ENCODE results near the gene CARD14. TPM values are rescaled to one million over a fixed set of nuclear protein-coding genes. Genes with fewer than 3 reads are reported as not detected.
A peak's percentile ranks its signal among the peaks of the same experiment; 100 is the strongest.

Gene CARD14
- under 1 TPM in 3 of 4 donors, not detected in 1; 0.14 to 0.75 (median 0.48) TPM for total RNA-seq

DNA sequence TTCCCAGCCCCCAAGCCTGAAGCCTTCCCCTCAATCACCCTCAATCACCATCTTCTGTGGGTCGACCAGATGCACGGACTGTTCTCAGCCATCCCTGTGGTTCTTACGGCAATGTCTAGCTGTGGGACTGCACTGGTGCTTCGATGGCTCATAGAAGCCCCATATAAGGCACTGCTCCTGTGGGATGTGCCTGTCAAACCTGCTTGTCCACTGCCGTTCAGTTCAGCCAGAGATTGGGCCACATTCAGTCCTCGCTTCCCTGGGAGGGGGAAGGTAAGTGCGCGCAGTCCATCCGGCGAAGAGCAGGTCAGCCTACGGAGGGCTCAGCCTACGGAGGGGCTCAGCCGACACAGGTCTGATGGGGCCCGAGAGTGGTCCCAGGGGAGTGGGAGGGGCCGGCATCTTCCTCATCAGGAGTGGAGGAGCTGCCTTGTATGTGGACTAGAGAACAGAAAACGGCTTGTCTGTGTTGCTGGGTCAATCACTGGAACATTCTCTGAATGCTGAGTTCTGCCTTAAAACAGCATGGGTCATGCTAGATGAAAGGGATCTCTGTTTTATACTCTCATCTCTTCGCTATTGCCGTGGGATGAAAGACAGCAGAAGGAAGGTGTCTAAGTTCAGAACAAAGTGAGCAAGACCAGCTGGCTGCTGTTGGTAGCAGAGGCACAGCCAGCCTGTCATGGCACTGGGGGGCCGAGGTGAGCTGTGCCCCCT lies at the start of gene CARD14:
TSS of gene CARD14 (plus strand) at position 247 of the 717 bp plus-strand sequence. CDS start 11,409 bp downstream, outside the sequence.
- TF ChIP-seq POLR2A (IDR thresholded peaks at IDR 0.05) (no peak), EP300 (IDR thresholded peaks at IDR 0.05; ENCODE audit: low read depth) (no peak), POLR2AphosphoS5 (IDR thresholded peaks at IDR 0.05) (no peak)
- TF ChIP-seq, protein P1, sequence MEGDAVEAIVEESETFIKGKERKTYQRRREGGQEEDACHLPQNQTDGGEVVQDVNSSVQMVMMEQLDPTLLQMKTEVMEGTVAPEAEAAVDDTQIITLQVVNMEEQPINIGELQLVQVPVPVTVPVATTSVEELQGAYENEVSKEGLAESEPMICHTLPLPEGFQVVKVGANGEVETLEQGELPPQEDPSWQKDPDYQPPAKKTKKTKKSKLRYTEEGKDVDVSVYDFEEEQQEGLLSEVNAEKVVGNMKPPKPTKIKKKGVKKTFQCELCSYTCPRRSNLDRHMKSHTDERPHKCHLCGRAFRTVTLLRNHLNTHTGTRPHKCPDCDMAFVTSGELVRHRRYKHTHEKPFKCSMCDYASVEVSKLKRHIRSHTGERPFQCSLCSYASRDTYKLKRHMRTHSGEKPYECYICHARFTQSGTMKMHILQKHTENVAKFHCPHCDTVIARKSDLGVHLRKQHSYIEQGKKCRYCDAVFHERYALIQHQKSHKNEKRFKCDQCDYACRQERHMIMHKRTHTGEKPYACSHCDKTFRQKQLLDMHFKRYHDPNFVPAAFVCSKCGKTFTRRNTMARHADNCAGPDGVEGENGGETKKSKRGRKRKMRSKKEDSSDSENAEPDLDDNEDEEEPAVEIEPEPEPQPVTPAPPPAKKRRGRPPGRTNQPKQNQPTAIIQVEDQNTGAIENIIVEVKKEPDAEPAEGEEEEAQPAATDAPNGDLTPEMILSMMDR (IDR thresholded peaks at IDR 0.05): no peak
- no peak within 1 kb of the TSS for H3K4me3 ChIP-seq
- intact Hi-C loops (cut with DNase I; ENCODE audit: low total_unique reads) (no loop called here), in situ Hi-C loops (cut with MboI; ENCODE audit: low pct_ligation_motif_present in 1 of 4, low pct_unique_long_range_greater_than_20kb in 1 of 4, low sequenced_read_pairs in 3 of 4) (no loop called here)
- no peaks in the 10 kb centered on the region for H3K4me1 ChIP-seq
- DNase-seq: peak; percentile 28
- H3K27me3 ChIP-seq: no peaks in the 10 kb centered on the region
- H3K9me3 ChIP-seq: no peaks in the 10 kb centered on the region
- H3K36me3 ChIP-seq: no peaks in the 10 kb centered on the region
- no peak within 1 kb of the TSS for H3K27ac ChIP-seq
- 31 to 52% methylated on average over 5 to 17 of the region's 19 CpGs for WGBS, 2 donors (ENCODE audit: low coverage in 1 of 2)

DNA sequence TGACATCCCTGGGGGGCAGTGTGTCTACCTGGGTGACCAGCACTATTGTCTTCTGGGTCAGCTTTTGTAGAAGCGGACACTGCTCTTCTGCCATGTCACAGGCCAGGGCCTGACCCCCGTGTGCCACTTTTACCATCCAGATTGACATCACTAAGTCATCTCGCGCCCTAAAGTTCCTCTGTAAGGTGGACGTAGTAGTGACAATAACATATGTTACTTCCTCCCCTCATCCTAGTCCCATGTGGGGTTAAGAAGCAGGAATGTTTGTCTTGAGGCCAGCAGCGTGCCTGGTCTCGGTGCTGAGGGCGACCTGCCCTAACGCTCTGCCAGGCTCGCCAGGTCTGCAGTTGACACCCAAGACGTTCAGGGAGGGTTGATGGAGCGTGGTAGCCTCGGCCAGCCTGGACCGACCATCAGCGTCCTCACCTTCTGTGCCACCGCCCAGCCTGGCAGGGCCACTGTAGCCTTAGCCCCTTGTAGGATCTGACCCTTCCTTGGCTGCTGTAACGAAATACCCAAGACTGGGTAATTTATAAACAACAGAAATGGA lies 47.7 kb upstream of the CARD14 start:
- no peak for DNase-seq
- no peaks in the 10 kb centered on the region for H3K9me3 ChIP-seq
- no peaks in the 10 kb centered on the region for H3K4me1 ChIP-seq
- no peak overlapping the region for H3K27ac ChIP-seq
- intact Hi-C loops (cut with DNase I; ENCODE audit: low total_unique reads) (no loop called here), in situ Hi-C loops (cut with MboI; ENCODE audit: low pct_ligation_motif_present in 1 of 4, low pct_unique_long_range_greater_than_20kb in 1 of 4, low sequenced_read_pairs in 3 of 4) (no loop called here)
- 70 to 82% methylated on average over 2 to 17 of the region's 17 CpGs for WGBS, 2 donors (ENCODE audit: low coverage in 1 of 2)
- TF ChIP-seq EP300 (IDR thresholded peaks at IDR 0.05; ENCODE audit: low read depth) (no peak), POLR2A (IDR thresholded peaks at IDR 0.05) (no peak), POLR2AphosphoS5 (IDR thresholded peaks at IDR 0.05) (no peak)
- TF ChIP-seq, protein P1 (IDR thresholded peaks at IDR 0.05): no peak
- no peaks in the 10 kb centered on the region for H3K27me3 ChIP-seq
- H3K36me3 ChIP-seq: no peaks in the 10 kb centered on the region
- no peak overlapping the region for H3K4me3 ChIP-seq

DNA sequence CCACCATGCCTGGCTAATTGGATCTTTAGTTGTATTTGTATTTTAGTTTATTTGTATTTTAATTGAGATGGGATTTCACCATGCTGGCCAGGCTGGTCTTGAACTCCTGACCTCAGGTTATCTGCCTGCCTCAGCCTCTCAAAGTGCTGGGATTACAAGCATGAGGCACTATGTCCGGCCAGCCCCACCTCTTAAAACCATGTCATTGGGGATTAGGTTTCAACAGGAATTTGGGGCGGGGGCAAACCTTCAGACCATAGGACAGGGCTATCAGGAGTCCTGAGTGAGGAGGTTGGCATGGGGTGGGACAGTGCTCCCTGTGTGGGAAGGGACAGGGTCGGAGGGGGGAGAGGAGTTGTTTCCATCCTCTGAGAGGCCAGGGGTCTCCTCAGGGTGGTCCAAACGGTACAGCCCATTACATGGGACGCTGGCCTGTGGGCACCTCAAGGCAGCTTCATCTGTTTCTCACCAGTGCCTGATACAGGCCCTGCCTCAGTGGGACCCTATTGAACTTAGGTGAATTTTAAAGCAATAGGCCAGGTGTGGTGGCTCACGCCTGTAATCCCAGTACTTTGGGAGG lies 46.8 kb upstream of the CARD14 start:
- DNase-seq: no peak
- Histone ChIP-seq H3K27ac (no peak overlapping the region), H3K36me3 (no peaks in the 10 kb centered on the region), H3K4me3 (no peak overlapping the region), H3K27me3 (no peaks in the 10 kb centered on the region), H3K9me3 (no peaks in the 10 kb centered on the region), H3K4me1 (no peaks in the 10 kb centered on the region)
- TF ChIP-seq POLR2A (IDR thresholded peaks at IDR 0.05): no peak
- TF ChIP-seq POLR2AphosphoS5 (IDR thresholded peaks at IDR 0.05): no peak
- no peak for TF ChIP-seq EP300 (IDR thresholded peaks at IDR 0.05; ENCODE audit: low read depth)
- TF ChIP-seq, protein P1 (IDR thresholded peaks at IDR 0.05): no peak
- intact Hi-C loops (cut with DNase I; ENCODE audit: low total_unique reads) (no loop called here), in situ Hi-C loops (cut with MboI; ENCODE audit: low pct_ligation_motif_present in 1 of 4, low pct_unique_long_range_greater_than_20kb in 1 of 4, low sequenced_read_pairs in 3 of 4) (no loop called here)
- WGBS, 2 donors (ENCODE audit: low coverage in 1 of 2): 80 to 84% methylated on average over 2 to 6 of the region's 6 CpGs

DNA sequence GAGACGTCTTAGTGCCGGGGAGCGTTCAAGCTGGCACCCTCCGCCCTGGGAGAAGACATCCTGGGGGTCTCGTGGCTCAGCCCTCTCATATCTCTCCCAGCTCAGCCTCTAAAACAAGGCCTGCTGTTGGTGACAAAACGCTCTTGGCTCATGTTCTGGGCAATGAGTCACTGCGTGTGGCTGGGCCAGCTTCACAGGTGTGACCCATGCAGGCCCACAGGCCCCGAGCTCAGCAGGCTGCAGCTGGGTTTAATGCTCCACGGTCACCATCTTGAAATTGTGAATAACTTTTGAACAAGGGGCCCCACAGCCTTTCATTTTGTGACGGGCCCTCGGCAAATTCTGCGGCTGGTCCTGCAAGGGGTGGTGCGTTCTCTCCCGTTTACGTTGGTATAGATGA lies 46.0 kb upstream of the CARD14 start:
- H3K4me3 ChIP-seq: no peak overlapping the region
- no peaks in the 10 kb centered on the region for H3K4me1 ChIP-seq
- no peaks in the 10 kb centered on the region for H3K9me3 ChIP-seq
- H3K27me3 ChIP-seq: no peaks in the 10 kb centered on the region
- no peak for DNase-seq
- no peaks in the 10 kb centered on the region for H3K36me3 ChIP-seq
- H3K27ac ChIP-seq: no peak overlapping the region
- in situ Hi-C loops (cut with MboI; ENCODE audit: low pct_ligation_motif_present in 1 of 4, low pct_unique_long_range_greater_than_20kb in 1 of 4, low sequenced_read_pairs in 3 of 4) (no loop called here), intact Hi-C loops (cut with DNase I; ENCODE audit: low total_unique reads) (no loop called here)
- 75 to 93% methylated on average over 6 to 15 of the region's 15 CpGs for WGBS, 2 donors (ENCODE audit: low coverage in 1 of 2)
- no peak for TF ChIP-seq POLR2AphosphoS5 (IDR thresholded peaks at IDR 0.05)
